ENCODE data around the gene DPH7.
"Not testable (repeated sequence)": the region's sequence is repeated elsewhere in the genome, so short reads cannot be mapped to it uniquely, and the experiment has no call there.

Gene DPH7

DNA sequence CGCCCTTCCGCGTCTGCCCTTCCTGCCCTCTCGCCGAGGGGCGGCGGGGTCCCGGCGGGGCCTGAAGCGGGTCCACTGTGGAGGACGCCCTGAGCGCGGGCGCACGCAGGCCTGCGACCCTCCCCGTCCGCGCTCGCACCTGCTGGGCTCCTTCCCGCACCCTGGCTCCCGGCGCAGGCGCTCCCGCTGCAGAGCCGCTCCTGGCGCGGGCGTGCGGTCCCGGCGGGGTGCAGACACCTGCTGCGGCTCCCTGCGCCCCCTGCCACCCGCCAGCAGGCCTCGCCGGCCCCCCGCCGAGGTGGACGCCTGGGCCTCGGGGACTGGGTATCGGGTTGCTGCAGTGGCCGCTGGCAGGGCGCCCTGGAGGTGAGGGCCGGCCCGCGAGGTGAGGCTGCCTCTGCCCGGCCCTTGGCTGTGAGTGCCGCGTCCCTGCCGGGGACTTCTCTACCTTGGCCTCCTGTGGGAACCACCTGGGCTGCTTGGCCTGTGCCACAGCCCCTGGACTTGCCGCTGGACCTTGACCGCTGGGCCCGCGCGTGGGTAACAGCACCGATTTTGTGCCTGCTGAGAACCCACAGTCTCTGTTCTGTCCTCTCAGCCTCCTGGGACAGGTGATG lies 27.4 kb upstream of the DPH7 start:
- peak; percentile 26 for DNase-seq (ENCODE audit: low spot score)

DNA sequence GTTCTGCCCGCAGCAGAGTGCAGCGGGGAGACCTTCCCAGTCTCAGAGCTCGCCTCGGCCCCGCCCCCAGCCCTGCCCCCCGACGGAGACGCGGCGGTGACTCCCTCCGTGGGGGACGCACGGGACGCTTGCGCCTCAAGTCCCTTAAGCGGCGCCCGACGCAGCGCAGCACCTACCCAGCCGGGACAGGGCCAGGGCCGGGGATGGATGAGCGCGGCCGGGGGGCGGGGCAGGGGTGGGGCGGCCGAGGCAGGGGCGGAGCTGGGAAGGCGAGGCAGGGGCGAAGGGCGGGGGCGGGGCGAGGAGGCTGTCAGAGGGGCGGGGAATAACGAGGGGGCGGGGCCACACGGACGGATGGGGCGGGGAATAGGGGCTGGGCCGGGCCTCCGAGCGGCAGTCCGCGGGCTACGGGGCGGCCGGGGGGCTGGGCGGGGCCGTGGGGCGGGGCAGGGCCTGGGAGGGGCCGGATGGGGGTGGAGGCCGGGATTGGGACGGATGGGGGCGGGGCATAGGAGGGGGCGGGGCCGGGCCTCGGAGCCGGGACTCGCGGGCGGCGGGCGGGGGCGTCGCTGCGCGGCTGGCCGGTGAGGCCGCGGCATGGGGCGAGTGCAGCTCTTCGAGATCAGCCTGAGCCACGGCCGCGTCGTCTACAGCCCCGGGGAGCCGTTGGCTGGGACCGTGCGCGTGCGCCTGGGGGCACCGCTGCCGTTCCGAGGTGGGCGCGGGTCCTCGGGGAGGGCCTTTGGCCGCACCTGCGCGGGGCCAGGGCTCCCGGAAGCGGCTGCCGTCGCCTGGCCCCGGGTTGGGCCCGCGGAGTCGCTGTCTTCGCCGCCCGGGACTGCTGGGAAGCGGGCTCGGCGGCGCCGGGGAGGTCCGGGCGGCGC lies 26.6 kb upstream of the DPH7 start, which contains the start of gene ARRDC1:
TSS of gene ARRDC1 (plus strand) at position 566 of the 884 bp plus-strand sequence. CDS start at position 598, 32 bp downstream.
- DNase-seq (ENCODE audit: low spot score) = peak; percentile 96

DNA sequence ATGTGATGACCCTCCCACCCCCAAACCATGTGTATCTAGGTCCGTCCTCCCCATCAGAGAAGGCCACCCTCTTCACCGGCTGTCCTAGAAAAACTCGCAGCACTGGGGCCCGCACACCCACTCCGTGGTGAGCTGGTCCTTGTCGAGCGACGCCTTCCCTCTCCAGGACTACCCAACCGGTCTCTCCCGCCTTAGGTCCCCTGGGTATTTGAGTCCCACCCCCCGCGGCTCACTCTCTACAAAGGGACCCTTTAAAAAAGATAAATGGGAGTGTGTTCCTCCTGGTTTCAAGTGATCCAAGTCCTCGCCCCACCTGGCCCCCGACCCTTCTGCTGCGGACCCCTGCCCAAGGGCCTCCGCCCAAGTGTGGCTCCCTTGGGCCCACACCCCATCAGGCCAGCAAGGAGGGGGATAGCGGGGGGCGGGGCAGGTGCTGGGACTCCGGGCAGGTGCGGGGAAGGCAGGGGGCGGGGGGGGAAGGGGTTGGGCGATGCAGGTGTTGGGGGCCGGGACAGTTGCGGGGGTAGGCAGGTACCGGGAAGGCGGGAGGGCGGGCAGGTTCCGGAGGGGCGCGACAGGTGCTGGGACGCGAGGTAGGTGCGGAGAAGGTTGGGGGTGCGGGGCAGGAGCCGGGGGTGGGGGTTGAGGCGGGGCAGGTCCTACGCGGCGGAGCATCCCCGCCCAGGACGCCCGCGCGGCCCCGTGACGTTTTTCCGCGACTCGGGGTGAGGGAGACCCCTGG lies 25.8 kb upstream of the DPH7 start:
- peak; percentile 25 for DNase-seq (ENCODE audit: low spot score)

DNA sequence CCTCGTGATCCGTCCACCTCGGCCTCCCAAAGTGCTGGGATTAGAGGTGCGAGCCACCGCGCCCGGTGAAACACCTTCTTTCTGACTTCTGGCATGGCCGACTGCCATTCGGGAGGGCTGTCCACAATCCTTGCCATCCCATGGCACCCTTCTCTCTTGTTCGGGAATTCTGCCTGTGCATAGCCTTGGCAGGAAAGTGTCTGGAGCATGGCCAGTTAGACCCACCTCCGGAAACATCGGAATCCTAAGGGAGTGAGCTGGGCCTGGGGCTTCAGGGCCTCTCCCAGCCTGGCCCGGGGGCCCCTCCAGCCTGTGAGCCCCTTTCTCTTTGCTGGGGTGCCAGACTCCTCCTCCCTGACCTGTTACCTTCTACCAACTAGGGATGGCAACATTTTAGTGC lies 25.2 kb upstream of the DPH7 start:
- DNase-seq (ENCODE audit: low spot score) = peak; percentile 8

DNA sequence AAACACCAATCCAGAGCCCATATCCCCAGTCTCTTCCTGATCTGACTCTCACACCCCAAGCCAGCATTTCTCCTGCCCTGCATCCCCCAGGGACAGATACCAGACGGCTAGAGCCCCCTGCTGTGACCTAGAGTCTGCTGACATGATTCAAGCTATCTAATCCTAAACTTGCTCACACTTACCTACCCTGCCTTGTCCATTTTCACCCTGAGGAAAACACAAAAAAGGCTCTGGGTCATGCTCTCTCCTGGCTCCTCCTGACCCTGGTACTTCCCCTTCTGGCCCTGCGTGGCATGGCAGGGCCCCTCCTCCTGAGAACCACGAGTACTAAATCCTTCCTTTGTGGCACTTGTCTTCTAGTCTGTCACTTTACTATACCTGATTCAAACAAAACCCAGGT lies 23.9 kb upstream of the DPH7 start:
- peak; percentile 49 for DNase-seq (ENCODE audit: low spot score)

DNA sequence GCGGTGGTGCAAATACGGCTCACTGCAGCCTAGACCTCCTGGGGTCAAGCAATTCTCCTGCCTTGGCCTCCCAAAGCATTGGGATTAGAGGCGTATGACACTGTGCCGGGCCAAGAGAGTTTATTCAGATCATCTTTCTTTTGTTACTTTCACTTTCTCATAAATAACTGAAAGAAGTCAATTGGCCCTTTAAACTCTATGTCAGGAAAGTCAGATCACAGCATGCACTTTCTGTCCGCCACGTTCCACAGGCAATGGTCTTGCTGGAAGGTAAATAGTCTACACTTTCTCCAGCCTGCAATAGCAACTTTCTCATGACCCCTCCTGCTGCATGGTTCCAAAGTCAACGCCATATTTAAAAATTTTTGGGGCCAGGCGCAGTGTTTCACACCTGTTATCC lies 20.2 kb upstream of the DPH7 start:
- no peak for DNase-seq (ENCODE audit: low spot score)

DNA sequence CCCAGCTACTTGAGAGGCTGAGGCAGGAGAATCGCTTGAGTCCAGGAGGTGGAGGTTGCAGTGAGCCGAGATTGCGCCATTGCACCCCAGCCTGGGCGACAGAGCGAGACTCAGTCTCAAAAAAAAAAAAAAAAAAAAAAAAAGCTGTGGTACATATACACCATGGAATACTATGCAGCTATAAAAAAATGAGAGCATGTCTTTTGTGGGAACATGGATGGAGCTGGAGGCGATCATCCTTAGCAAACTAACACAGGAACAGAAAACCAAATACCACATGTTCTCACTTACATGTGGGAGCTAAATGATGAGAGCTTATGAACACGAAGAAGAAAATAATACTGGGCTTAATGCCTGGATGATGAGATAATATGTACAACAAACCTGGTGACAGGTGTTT lies 17.9 kb upstream of the DPH7 start:
- not testable (repeated sequence) for DNase-seq (ENCODE audit: low spot score)

DNA sequence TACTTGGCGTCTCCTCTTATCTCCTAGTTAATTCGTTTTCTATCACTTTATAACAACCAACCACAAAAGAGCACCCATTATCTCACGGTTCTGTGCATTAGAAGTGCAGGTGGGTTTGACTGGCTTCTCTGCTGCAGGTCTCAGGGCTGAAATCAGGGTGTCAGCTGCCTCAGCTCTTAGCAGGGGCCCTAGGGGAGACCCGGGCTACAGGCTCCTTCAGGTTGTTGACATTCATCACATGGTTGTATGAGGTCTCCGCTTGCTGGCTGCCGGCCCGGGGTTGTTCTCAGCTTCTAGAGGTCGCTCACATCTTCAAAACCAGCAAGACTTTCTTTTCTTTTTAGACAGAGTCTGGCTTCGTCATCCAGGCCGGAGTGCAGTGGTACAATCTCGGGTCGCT lies 14.5 kb upstream of the DPH7 start:
- DNase-seq (ENCODE audit: low spot score) = no peak

DNA sequence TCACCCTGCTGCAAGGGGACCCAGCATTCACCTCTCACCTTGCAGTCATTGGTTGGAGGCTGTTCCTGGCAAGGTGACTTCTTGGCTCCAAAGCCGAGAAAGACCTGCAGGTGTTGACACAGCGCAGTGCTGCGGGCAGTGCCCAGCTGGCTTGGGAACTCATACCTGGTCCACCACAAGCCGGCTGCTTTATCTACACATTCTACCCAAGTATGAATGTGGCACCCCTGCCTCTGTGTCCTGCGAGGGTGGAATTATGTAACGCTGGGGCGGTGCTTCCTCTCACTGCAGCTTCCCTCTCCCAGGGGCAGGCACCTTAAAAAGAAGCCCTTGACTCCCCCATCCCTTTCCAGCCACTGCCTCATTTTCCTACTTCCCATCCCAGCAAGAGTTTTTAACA lies 14.0 kb upstream of the DPH7 start:
- DNase-seq (ENCODE audit: low spot score) = no peak

DNA sequence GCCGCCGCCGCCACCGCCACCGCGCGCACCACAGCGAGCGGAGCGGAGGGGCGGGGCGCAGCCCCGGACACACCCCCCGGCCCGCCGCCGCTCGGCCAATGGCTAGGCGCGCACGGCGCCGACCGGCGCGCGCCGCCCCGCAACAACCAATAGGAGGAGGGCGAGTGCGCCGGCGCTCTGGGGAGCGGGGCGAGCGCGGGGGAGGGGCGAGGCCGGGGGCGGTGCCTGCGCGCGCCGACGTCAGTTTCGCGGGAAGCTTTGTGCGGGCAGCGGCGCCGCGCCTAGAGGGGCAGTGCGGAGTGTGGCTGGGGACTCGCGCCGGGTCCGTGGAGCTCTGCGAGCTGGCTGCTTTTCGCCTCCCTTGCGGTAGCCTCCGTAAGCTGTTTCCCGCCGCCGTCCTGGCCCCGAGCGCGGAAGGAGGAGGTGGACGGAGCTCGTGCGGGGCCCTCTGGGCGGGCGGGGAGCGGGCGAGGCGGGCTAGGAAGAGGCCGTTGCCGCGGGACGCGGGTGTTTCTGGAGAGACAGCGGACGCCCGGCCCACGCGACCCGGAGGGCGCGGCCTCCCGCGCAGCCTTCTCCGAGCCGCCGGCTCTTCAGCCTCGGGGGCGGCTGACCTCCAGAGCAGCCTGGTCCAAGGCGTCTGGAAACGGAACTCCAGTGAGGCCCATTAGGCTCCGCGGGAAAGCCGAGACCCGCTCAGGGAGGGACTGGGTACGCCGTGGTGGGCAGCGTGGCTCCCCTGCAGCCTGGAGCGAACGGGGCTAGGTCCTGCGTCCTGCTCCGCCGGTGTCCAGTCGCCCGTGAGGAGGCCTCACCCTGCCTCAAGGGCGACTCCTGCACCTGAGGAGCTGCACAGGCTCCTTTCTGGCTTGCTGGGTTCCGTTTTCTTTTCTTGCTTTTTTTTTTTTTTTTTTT lies 12.0 kb upstream of the DPH7 start, which contains the start of gene ZMYND19:
TSS of gene ZMYND19 (minus strand) at position 44 of the 915 bp plus-strand sequence. CDS start 249 bp downstream, outside the sequence.
- DNase-seq (ENCODE audit: low spot score) = peak; percentile 85

DNA sequence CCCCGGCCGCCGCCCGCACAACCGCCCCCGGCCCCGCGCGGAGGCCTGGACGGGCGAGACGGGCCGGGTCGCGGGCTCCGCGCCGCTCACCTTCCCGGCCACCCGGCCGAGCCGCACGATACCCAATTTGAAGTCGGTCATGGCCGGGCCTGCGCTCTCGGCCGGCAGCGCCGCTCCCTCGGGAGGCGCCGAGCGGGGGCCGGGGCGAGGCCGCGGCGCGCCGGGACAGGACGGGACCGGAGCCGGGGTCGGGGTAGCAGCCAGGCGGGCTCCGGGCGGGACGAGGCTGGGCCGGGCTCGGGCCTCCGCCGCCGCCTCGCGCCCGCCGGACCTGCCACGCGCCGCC lies 11.4 kb upstream of the DPH7 start:
- no peak for DNase-seq (ENCODE audit: low spot score)

DNA sequence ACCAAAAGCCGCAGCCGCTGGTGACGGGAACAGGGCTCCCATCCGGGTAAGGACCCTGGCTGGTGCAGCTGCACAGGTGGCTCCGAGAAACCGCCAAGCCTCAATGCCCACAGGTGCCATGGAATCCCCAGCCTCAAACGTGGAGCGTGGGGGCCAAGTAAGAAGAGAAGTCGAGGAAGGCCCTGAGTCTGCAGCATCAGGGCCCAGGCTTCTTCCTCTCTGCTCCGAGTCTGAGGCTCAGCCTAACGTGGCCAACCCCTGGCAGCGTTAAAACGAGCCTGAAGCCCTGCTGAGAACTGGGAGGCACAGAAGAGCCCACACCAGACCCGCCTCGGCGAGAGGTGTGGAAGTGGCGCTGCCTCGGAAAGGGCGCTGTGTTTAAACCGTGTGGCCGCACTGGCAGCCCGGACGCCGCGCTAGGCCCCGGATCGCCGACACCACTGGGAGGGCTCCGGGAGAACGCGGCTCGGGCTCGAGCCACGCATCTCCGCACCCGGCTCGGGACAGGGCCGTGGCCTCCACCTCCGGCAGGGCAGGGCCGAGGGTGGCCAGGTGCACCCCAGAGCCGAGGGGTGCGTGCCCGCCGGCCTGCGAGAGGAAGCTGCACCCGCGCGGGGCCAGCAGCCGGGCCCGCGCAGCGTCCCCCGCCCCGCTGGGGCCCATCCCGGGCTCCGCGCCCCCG lies 10.9 kb upstream of the DPH7 start:
- no peak for DNase-seq (ENCODE audit: low spot score)

DNA sequence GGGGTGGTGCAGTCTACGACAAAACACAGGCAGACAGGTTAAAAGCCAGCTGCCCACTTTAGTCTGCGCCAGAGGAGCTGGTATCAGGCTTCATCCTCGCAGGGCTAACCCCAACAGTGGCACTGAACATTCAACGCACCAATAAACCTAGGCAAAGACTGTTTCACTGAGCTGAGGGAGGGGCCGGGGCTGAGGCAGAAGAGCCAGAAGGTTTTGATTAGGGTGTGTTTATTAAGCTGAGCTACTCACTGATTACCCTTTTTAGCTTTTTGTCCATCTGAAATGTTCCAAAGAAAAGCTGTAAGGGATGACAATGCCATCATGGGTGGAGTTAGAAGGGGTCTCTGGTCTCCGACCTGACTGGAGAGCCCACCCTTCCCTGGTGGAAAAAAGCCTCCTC lies 10.2 kb upstream of the DPH7 start:
- DNase-seq (ENCODE audit: low spot score) = no peak

DNA sequence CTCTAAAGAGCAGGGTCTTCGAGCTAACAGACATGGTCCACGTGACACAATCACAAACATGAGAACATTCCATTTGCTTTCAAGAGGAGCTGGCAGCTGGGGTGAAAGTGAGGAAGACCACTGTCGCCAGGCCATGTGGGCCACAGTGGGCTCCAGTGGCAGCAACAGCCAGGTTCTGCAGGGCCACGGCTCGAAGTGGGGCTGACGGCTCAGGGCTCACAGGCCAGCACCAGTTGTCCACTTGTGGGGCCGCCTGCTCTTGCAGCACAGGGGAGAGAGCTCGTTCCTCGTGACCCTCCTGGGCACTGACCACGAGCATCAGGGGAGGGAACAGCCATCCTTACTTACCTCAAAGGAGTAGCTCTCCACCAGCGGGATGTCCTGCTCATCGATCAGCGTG lies 9.6 kb upstream of the DPH7 start:
- DNase-seq (ENCODE audit: low spot score) = no peak

DNA sequence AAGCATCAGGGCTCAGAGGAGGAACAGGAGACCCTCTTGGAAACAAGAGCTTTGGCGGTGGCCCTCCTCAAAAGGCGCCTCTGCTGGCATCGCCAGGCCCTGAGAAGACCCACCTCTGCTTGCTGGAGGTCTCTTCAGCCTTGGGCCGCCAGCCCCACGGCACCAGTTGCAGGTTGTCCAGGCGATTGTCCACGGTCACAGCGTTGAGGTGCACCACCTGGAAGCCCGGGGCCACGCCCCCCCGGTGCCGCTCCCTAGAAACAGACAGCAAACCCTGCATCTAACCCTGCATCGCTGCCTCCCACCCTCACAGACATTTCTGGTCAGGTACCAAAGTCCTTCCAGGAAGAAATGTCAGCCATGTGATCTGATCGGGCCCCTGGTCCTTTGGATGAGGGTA lies 8.1 kb upstream of the DPH7 start:
- DNase-seq (ENCODE audit: low spot score) = no peak

DNA sequence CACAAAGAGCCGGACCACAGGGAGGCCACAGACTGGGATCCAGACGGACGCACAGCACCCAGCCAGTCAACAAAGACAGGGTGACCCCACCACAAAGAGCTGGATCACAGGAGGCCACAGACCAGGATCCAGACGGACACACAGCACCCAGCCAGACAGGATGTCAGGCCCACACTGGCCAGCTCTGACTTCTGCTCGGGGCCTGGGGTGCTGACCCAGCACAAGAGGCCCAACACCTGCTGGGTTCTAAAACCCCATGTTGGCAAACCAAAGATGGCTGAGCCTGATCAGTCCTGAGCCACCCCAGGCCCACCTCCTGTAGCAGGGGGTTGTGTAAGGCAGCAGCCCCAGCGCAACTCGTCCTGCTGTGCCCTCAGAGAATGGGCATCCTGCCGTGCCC lies 5.2 kb upstream of the DPH7 start:
- DNase-seq (ENCODE audit: low spot score) = no peak

DNA sequence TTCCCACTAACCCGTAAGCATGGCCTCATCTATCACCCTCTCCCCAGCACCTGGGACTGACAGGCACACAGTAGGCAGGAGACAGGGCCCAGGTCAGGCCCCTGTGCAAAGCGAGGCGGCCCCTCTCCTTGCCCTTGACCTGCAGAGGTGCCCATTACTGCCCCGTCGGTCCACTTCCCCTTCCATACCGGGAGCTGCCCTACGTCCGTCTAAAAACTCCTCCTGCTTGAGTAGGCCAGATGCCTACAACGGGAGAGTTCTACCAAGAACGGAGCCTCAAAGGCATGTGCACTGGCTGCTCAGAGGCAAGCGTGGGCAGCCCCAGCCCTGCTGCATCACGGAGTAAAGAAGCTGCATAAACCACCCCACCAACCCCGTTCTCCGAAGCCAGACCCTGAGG lies 4.6 kb upstream of the DPH7 start:
- no peak for DNase-seq (ENCODE audit: low spot score)

DNA sequence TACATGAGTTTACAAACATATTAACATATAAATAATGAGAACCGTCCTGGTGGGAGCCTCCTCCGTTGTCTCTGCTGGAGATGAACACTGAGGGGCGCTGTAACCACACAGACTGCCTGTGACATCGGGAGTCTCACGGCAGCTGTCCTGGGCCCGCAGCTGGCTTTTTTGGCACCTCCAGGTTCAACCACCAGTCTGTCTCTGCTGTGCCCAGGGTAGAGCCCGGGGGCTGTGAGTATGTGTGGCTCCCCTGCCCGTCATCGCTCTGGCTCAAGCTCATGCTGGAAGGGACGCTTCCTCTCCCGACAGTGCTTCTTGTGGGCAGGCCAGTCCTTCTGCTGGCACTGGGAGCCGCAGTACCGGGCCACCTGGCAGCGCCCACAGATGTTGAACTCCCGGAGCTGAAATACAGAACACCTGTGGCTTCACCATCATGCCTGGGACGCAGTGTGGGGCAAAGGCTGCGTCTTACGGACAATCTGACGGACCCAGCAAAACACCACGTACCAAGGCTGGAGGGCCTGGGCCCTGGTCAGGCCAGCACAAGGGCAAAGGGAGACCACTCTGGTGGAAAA lies 3.6 kb upstream of the DPH7 start:
- no peak for DNase-seq (ENCODE audit: low spot score)

DNA sequence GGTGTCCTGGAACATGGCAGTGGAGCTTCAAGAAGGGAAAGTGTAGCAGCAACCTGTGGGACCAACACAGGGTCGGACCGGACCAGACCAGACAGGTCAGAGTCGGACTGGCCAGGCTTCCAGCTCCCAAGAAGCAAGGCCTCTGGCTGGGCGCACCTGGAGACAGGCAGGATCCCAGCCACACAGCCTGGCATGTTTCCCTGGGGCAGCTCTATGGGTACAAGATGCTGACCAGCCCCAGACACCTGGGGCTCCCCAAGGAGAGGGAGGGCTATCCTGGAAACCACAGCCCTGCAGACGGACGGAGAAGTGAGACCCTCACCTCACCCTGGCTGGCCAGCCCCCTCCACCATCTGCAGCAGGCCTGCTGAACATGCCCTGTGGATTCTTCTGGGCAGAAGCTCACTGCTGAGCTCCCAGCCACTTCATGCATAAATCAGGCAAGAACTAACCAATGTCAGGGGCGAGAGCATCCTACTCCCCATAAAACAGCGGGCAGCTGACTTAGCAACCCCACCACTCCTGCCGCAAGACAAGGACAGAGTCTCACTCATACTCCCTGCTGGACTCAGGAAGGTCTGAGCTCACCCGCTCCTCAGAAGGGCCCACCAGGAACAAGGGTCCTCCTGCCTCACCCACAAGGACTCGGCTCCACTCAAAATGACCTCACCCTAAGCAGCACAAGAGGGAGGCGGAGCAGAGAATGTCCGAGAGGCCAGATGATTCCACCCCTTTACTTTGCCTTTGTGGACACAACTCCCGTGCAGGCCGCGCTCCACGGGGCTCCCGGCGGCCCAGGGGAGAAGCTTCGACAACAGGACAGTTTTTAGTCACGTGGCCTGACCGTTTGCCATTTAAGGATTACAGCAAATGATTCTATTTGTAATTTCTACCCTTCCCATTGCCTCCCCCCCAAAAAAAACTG lies 2.9 kb upstream of the DPH7 start:
- DNase-seq (ENCODE audit: low spot score) = no peak

DNA sequence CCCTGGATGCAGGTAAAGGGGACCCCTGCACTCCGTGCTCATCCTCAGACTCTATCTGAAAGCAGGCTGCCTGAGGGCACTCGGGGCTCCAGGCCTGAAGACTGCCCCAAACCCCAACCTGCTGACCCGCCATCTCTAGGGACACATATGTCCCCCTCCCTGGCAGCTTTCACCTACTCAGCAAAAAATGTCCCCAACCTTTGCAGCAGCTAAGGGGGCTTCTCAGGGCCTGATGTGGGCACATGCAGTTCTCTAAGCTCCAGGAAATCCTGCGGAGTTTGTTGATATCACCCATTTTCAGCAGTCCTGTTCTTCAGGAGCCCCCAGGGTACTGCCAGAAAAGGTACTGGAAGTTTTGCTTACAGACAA lies 2.2 kb upstream of the DPH7 start:
- DNase-seq (ENCODE audit: low spot score) = no peak
